ENCODE measurements around the gene VAV1.

DNA sequence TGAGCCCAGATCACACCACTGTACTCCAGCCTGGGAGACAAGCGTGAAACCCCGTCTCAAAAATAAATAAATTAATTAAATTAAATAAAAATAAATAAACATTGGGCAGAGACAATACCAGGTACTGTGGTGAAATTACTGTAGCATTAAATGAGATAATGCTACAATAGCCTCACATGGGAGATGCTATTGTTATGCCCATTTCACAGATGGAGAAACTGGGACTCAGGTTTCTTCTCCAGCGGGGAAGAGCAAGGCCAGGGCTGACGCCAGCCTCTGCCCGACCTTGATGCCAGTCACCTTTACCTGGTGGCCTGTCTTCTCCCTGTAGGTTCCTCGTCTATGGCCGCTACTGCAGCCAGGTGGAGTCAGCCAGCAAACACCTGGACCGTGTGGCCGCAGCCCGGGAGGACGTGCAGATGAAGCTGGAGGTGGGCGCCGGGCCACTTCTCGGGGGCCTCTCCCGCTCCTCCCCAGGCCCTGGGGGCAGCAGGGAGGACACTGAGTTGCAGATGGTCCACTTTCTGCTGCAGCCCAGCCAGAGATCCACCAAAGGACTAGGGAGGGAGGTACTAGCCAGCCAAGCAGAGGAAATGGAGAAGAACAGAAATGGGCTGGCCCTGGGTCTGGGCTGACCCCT is 53.9 kb downstream of the VAV1 start:
- TF ChIP-seq RFXAP (CRISPR knock-in tag; IDR thresholded peaks at IDR 0.05; ENCODE audit: borderline replicate concordance) (no peak), RXRA (CRISPR knock-in tag; IDR thresholded peaks at IDR 0.05) (no peak), CBFB (CRISPR knock-in tag; IDR thresholded peaks at IDR 0.05) (no peak)
